ENCODE data around the gene FAN1.

The FAN1 gene

DNA sequence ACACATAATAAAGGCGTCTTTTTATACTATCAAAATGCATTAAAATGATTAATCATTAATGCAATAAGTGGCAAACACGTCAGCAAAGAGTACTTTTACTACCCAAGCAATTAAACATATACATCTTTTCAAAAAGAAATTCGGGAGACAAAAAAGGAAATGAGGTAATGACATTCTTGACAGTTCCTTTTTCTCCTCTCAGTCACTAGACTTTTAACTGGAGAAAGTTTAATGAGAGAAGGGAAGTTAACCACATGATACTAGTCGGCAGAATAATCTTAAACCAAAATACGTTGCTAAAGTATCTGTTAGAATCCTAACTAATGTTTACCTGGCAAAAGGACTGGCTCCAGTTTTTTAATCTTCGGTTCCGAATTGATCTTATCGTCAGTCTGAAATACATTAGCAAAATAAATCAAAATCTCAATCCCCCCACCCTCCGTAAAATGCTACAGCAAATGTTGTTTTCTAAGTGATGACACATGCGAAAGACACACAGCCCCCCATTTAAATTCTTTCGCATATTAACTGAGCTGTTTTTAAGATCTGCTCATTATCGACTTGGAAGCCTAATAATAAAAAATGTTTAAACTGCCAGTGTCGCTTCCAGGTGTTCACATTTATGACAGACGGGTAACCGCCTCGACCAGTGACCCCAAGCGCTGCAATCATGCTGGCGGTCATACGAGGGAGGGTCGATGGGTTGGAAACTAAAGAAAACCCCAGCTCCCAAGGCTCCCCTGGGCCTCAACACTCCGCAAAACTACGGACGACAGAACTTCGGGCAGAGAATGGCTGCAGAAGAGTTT, 86.9 kb downstream of the FAN1 start:
- Histone ChIP-seq H3K79me1 (ENCODE audit: low read depth, low read length) (peaks cover 3% of the 10 kb centered on the region), H3K4ac (ENCODE audit: low read length) (no peak overlapping the region), H4K91ac (ENCODE audit: low read depth, low read length, poor library complexity) (no peak overlapping the region), H2AK5ac (ENCODE audit: low read depth, low read length) (no peak overlapping the region), H4K8ac (ENCODE audit: low read depth, low read length) (no peak overlapping the region), H2BK15ac (ENCODE audit: low read length) (no peak overlapping the region), H3K4me1 (ENCODE audit: control insufficient read depth in 2 of 2, insufficient read depth in 1 of 2, low read depth in 1 of 2, low read length in 2 of 2) (peaks cover 0 to 5% of the 10 kb centered on the region in 2 donors), H3K4me2 (ENCODE audit: insufficient read depth, low read length, poor library complexity, severe bottlenecking) (peak overlapping the region; percentile 54), H3K23ac (ENCODE audit: low read depth, low read length, poor library complexity) (peak overlapping the region; percentile 98), H3K18ac (ENCODE audit: low read length) (peak overlapping the region; percentile 93), H3K9ac (ENCODE audit: low read depth, low read length, poor library complexity) (peak overlapping the region; percentile 88), H3K9me3 (replicated peaks in 1 of 2; ENCODE audit: control insufficient read depth in 2 of 2, insufficient read depth in 1 of 2, low read depth in 1 of 2, low read length in 2 of 2) (no peaks in the 10 kb centered on the region), H3K27me3 (ENCODE audit: control insufficient read depth in 3 of 3, insufficient read depth in 3 of 3, low read depth in 1 of 3, low read length in 3 of 3) (no peaks in the 10 kb centered on the region), H3K36me3 (replicated peaks in 1 of 2; ENCODE audit: control insufficient read depth in 2 of 2, insufficient read depth in 2 of 2, low read length in 2 of 2) (peaks cover 0 to 15% of the 10 kb centered on the region in 2 donors), H3K27ac (replicated peaks; ENCODE audit: low read length) (peak overlapping the region; percentile 82), H2AFZ (ENCODE audit: low read length) (peak overlapping the region; percentile 100), H3K4me3 (ENCODE audit: low read length in 2 of 2) (peak overlapping the region; percentile 93 to 94), H2BK12ac (ENCODE audit: low read length) (no peak overlapping the region), H3K14ac (ENCODE audit: low read length) (no peak overlapping the region), H2BK120ac (ENCODE audit: low read depth, low read length) (no peak overlapping the region), H2BK5ac (ENCODE audit: low read length) (peak overlapping the region; percentile 91)
- no CpG with 5 or more reads among the region's 24 CpGs for WGBS, 2 donors (ENCODE audit: extremely low coverage in 2 of 2, insufficient read length in 2 of 2, insufficient replicate concordance in 1 of 2)
- DNase-seq (ENCODE audit: low spot score) = no peak

DNA sequence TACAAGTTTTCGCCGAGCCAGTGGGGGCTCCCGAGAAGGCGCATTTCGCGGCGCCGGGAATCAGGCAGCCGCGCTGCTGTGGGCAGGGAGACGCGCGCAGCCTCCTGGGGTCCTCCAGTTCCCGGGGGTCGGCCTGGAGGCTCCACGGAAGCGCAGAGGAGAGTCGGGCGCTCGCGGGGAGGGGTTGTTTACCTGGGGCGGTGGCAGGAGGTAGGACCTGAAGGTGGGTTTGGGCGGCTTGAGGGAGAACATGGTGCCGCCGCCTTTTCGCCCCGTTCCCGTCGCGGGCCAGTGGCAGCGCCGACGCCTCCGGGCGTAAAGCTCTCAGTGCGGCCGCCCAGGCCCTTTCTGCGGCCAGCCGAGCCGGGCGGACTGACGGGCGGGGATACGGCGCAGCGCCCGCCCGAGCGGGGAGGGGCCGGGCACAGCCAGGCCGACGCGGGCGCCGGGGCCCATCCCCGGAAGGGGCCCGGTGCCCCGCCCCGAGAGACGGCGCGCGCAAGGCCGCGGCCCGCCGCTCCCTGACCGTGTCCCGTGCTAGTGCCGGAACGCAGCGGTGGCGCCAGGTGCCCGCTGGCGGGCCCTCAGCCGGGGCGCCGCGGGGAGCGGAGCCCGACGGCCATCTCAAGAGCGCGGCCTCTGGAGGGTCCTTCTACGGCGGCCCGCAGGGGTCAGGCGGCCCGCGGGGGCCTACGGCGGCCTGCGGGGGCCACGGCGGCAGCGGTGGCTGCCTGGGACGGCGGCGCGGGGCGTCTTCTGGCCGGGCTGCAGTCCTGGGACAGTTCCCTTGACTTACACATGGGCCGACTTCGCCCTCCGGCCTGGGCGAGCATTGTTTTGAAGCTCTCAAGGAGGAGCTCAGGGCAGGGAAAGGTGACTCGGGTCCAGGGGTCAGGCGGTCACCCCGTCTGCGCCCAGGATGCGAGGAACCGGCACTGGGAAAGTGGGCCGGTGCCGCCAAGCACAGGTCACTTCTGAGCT, 87.8 kb downstream of the FAN1 start, which contains the start of gene MTMR10:
Gene MTMR10 (minus strand): TSS at position 374 of the 981 bp plus-strand sequence. CDS start 122 bp downstream, at position 252.
- Histone ChIP-seq H2BK15ac (ENCODE audit: low read length) (peak within 1 kb of the TSS; percentile 85), H3K14ac (ENCODE audit: low read length) (peak within 1 kb of the TSS; percentile 98), H2AK5ac (ENCODE audit: low read depth, low read length) (no peak within 1 kb of the TSS), H3K36me3 (replicated peaks in 1 of 2; ENCODE audit: control insufficient read depth in 2 of 2, insufficient read depth in 2 of 2, low read length in 2 of 2) (peaks cover 0 to 8% of the 10 kb centered on the region in 2 donors), H3K27me3 (ENCODE audit: control insufficient read depth in 3 of 3, insufficient read depth in 3 of 3, low read depth in 1 of 3, low read length in 3 of 3) (no peaks in the 10 kb centered on the region), H3K79me1 (ENCODE audit: low read depth, low read length) (peaks cover 3% of the 10 kb centered on the region), H3K18ac (ENCODE audit: low read length) (peak within 1 kb of the TSS; percentile 96), H4K91ac (ENCODE audit: low read depth, low read length, poor library complexity) (no peak within 1 kb of the TSS), H3K4me2 (ENCODE audit: insufficient read depth, low read length, poor library complexity, severe bottlenecking) (peak within 1 kb of the TSS; percentile 79), H3K9me3 (replicated peaks in 1 of 2; ENCODE audit: control insufficient read depth in 2 of 2, insufficient read depth in 1 of 2, low read depth in 1 of 2, low read length in 2 of 2) (no peaks in the 10 kb centered on the region), H3K4me3 (ENCODE audit: low read length in 2 of 2) (peak within 1 kb of the TSS; percentile 93 to 94), H3K4me1 (ENCODE audit: control insufficient read depth in 2 of 2, insufficient read depth in 1 of 2, low read depth in 1 of 2, low read length in 2 of 2) (peaks cover 0 to 5% of the 10 kb centered on the region in 2 donors), H3K4ac (ENCODE audit: low read length) (peak within 1 kb of the TSS; percentile 53), H4K8ac (ENCODE audit: low read depth, low read length) (peak within 1 kb of the TSS; percentile 92), H2AFZ (ENCODE audit: low read length) (peak within 1 kb of the TSS; percentile 100), H2BK5ac (ENCODE audit: low read length) (peak within 1 kb of the TSS; percentile 91), H2BK12ac (ENCODE audit: low read length) (no peak within 1 kb of the TSS), H3K27ac (replicated peaks; ENCODE audit: low read length) (peak within 1 kb of the TSS; percentile 82), H2BK120ac (ENCODE audit: low read depth, low read length) (no peak within 1 kb of the TSS), H3K23ac (ENCODE audit: low read depth, low read length, poor library complexity) (peak within 1 kb of the TSS; percentile 98), H3K9ac (ENCODE audit: low read depth, low read length, poor library complexity) (peak within 1 kb of the TSS; percentile 88)
- WGBS, 2 donors (ENCODE audit: extremely low coverage in 2 of 2, insufficient read length in 2 of 2, insufficient replicate concordance in 1 of 2) = no CpG with 5 or more reads among the region's 114 CpGs
- peak; percentile 68 for DNase-seq (ENCODE audit: low spot score)

DNA sequence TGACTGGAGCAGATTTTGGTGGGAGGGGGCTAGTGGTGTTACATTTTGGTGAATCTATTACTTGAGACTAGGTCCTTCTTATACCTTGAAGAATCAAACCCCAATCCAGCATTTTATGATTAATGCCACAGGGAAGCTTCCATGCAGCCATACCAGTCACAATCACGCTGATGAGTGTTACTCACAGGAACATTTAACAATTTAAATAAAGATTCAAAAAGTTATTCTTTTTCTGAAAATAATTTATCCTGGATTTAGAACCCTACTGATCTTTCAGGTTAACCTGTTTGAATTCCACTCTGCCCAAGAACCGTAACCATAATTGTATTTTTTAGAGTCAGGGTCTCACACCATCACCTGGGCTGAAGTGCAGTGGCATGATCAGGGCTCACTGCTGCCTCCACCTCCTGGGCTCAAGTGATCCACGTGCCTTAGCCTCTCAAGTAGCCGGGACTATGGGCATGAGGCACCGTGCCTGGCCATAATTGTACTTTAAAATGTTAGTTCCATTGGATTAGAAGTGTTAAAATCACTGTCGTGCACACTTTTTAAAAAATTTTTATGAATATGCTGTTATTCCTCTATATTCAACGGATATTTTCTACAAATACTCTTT, 88.6 kb downstream of the FAN1 start:
- H3K27me3 ChIP-seq (ENCODE audit: control insufficient read depth in 3 of 3, insufficient read depth in 3 of 3, low read depth in 1 of 3, low read length in 3 of 3) = no peaks in the 10 kb centered on the region
- no CpG with 5 or more reads among the region's 7 CpGs for WGBS, 2 donors (ENCODE audit: extremely low coverage in 2 of 2, insufficient read length in 2 of 2, insufficient replicate concordance in 1 of 2)
- H2BK120ac ChIP-seq (ENCODE audit: low read depth, low read length) = no peak overlapping the region
- H3K4ac ChIP-seq (ENCODE audit: low read length) = no peak overlapping the region
- no peak overlapping the region for H3K14ac ChIP-seq (ENCODE audit: low read length)
- peaks cover 3% of the 10 kb centered on the region for H3K79me1 ChIP-seq (ENCODE audit: low read depth, low read length)
- H4K8ac ChIP-seq (ENCODE audit: low read depth, low read length) = peak overlapping the region; percentile 92
- H3K18ac ChIP-seq (ENCODE audit: low read length) = no peak overlapping the region
- peak overlapping the region; percentile 100 for H2AFZ ChIP-seq (ENCODE audit: low read length)
- H2BK12ac ChIP-seq (ENCODE audit: low read length) = no peak overlapping the region
- H3K23ac ChIP-seq (ENCODE audit: low read depth, low read length, poor library complexity) = peak overlapping the region; percentile 98
- H3K27ac ChIP-seq (replicated peaks; ENCODE audit: low read length) = peak overlapping the region; percentile 82
- no peak overlapping the region for H2AK5ac ChIP-seq (ENCODE audit: low read depth, low read length)
- H4K91ac ChIP-seq (ENCODE audit: low read depth, low read length, poor library complexity) = no peak overlapping the region
- peak overlapping the region; percentile 93 to 94 for H3K4me3 ChIP-seq (ENCODE audit: low read length in 2 of 2)
- peak overlapping the region; percentile 79 for H3K4me2 ChIP-seq (ENCODE audit: insufficient read depth, low read length, poor library complexity, severe bottlenecking)
- H3K36me3 ChIP-seq (replicated peaks in 1 of 2; ENCODE audit: control insufficient read depth in 2 of 2, insufficient read depth in 2 of 2, low read length in 2 of 2) = peaks cover 0 to under 1% of the 10 kb centered on the region in 2 donors
- no peaks in the 10 kb centered on the region for H3K9me3 ChIP-seq (replicated peaks in 1 of 2; ENCODE audit: control insufficient read depth in 2 of 2, insufficient read depth in 1 of 2, low read depth in 1 of 2, low read length in 2 of 2)
- H3K4me1 ChIP-seq (ENCODE audit: control insufficient read depth in 2 of 2, insufficient read depth in 1 of 2, low read depth in 1 of 2, low read length in 2 of 2) = peaks cover 0 to 5% of the 10 kb centered on the region in 2 donors
- DNase-seq (ENCODE audit: low spot score) = no peak
- peak overlapping the region; percentile 88 for H3K9ac ChIP-seq (ENCODE audit: low read depth, low read length, poor library complexity)
- peak overlapping the region; percentile 91 for H2BK5ac ChIP-seq (ENCODE audit: low read length)
- H2BK15ac ChIP-seq (ENCODE audit: low read length) = peak overlapping the region; percentile 85
